ENCODE data around the gene SERPINA5. TPM values are rescaled to one million over a fixed set of nuclear protein-coding genes. Genes with fewer than 3 reads are reported as not detected.

The SERPINA5 gene
- total RNA-seq, 1 experiment from 2014 or later = 3.0 TPM

GRCh38 chr14:94611179-94611578 lies 30.0 kb downstream of the SERPINA5 start:
- Histone ChIP-seq H3K9me2 (ENCODE audit: insufficient read depth) (no peaks in the 10 kb centered on the region), H2AFZ (ENCODE audit: low read depth, low read length, poor library complexity, severe bottlenecking) (no peak overlapping the region), H3K4me1 (ENCODE audit: control insufficient read depth in 1 of 2, insufficient read depth in 2 of 2, low read length in 2 of 2) (peaks cover 8 to 38% of the 10 kb centered on the region in 2 experiments; a peak in 3 of 4 replicates), H4K20me1 (ENCODE audit: insufficient read depth) (no peaks in the 10 kb centered on the region), H3K27ac (ENCODE audit: low read depth, low read length) (no peak overlapping the region), H3K9ac (ENCODE audit: low read length) (no peak overlapping the region), H3K9me3 (ENCODE audit: control insufficient read depth in 1 of 2, insufficient read depth in 1 of 2, low read depth in 1 of 2, low read length in 2 of 2) (no peaks in the 10 kb centered on the region; a peak in 1 of 4 replicates), H3K4me3 (replicated peaks in 1 of 2; ENCODE audit: low read depth in 1 of 2, low read length in 2 of 2) (no peak overlapping the region), H3K4me2 (ENCODE audit: low read length) (peak overlapping the region; percentile 66), H3K36me3 (ENCODE audit: control insufficient read depth in 1 of 2, insufficient read depth in 2 of 2, low read length in 2 of 2) (no peaks in the 10 kb centered on the region), H3K27me3 (ENCODE audit: insufficient read depth, low read length) (no peaks in the 10 kb centered on the region), H3K79me2 (ENCODE audit: insufficient read depth, low read length) (no peaks in the 10 kb centered on the region)
- TF ChIP-seq POLR2A (IDR thresholded peaks at IDR 0.05; ENCODE audit: borderline replicate concordance, extremely low read depth, insufficient read depth, insufficient read length) (no peak), MAX (IDR thresholded peaks at IDR 0.05) (no peak), ATF3 (IDR thresholded peaks at IDR 0.05) (no peak), FOSL1 (IDR thresholded peaks at IDR 0.05; ENCODE audit: low read depth) (no peak)
- DNase-seq (ENCODE audit: low read depth, low spot score) (no peak), ATAC-seq (no peak)
- ChIA-PET RAD21 (ENCODE audit: low non-redundant PET in 1 of 2, low total read pairs in 2 of 2, uncharacterized antibody in 2 of 2, unreplicated experiment in 2 of 2) (no interaction called here), CTCF (interaction anchor here (0.9 to 1.3 kb wide), 2 partner anchors 12 to 28 kb away, joined by 3 to 7 read pairs; no protein-coding TSS in a partner anchor), POLR2A (interaction anchor here (2.1 to 2.4 kb wide), 2 partner anchors 9 to 12 kb away, joined by 10 to 32 read pairs; no protein-coding TSS in a partner anchor)
- no TSS peak for BruUV-seq (replicated peaks)
- intact Hi-C loops (cut with micrococcal nuclease) = loop anchor here (2.0 kb wide), 1 partner anchor 70 kb away; no protein-coding TSS in a partner anchor

GRCh38 chr14:94612174-94612573 lies 30.9 kb downstream of the SERPINA5 start, which contains the start of gene SERPINA3:
Gene SERPINA3 (plus strand): TSS chr14:94612391. CDS start chr14:94614442, 2,051 bp downstream.
- CTCF ChIA-PET = interaction anchor here (1.1 kb wide), 1 partner anchor 13 kb away, joined by 3 read pairs; no protein-coding TSS in a partner anchor
- ATAC-seq (no peak), DNase-seq (ENCODE audit: low read depth, low spot score) (no peak)
- RAD21 ChIA-PET (ENCODE audit: low non-redundant PET in 1 of 2, low total read pairs in 2 of 2, uncharacterized antibody in 2 of 2, unreplicated experiment in 2 of 2) = interaction anchor here in 1 of 2 experiments (0.6 kb wide), 1 partner anchor 914 kb away, joined by 3 read pairs; no protein-coding TSS in a partner anchor
- no peak within 1 kb of the TSS for H3K4me3 ChIP-seq (replicated peaks in 1 of 2; ENCODE audit: low read depth in 1 of 2, low read length in 2 of 2)
- peak within 1 kb of the TSS; percentile 33 for H3K4me2 ChIP-seq (ENCODE audit: low read length)
- BruUV-seq (replicated peaks) = no TSS peak
- POLR2A ChIA-PET = interaction anchor here (0.8 to 2.4 kb wide), 2 partner anchors 10 to 12 kb away, joined by 4 to 10 read pairs; no protein-coding TSS in a partner anchor
- intact Hi-C loops (cut with micrococcal nuclease) = no loop called here
- no peak within 1 kb of the TSS for H3K27ac ChIP-seq (ENCODE audit: low read depth, low read length)
- no peaks in the 10 kb centered on the region; a peak in 1 of 4 replicates for H3K9me3 ChIP-seq (ENCODE audit: control insufficient read depth in 1 of 2, insufficient read depth in 1 of 2, low read depth in 1 of 2, low read length in 2 of 2)
- no peaks in the 10 kb centered on the region for H3K27me3 ChIP-seq (ENCODE audit: insufficient read depth, low read length)
- H2AFZ ChIP-seq (ENCODE audit: low read depth, low read length, poor library complexity, severe bottlenecking) = no peak within 1 kb of the TSS
- H3K9me2 ChIP-seq (ENCODE audit: insufficient read depth) = no peaks in the 10 kb centered on the region
- no peaks in the 10 kb centered on the region for H4K20me1 ChIP-seq (ENCODE audit: insufficient read depth)
- H3K9ac ChIP-seq (ENCODE audit: low read length) = no peak within 1 kb of the TSS
- H3K4me1 ChIP-seq (ENCODE audit: control insufficient read depth in 1 of 2, insufficient read depth in 2 of 2, low read length in 2 of 2) = peaks cover 8 to 38% of the 10 kb centered on the region in 2 experiments; a peak in 3 of 4 replicates
- no peaks in the 10 kb centered on the region for H3K79me2 ChIP-seq (ENCODE audit: insufficient read depth, low read length)
- H3K36me3 ChIP-seq (ENCODE audit: control insufficient read depth in 1 of 2, insufficient read depth in 2 of 2, low read length in 2 of 2) = no peaks in the 10 kb centered on the region
- TF ChIP-seq CTCF (IDR thresholded peaks at IDR 0.05 in 2 of 3, conservative IDR thresholded peaks at IDR 0.05 in 1 of 3; ENCODE audit: borderline replicate concordance in 1 of 3, insufficient read depth in 1 of 3, low read depth in 2 of 3, low read length in 2 of 3) (no peak), ZBTB33 (IDR thresholded peaks at IDR 0.05; ENCODE audit: extremely low read depth, insufficient replicate concordance, low read length) (no peak), EZH2 (IDR thresholded peaks at IDR 0.05) (no peak), EGR1 (IDR thresholded peaks at IDR 0.05; ENCODE audit: low read depth) (no peak), POLR2A (IDR thresholded peaks at IDR 0.05; ENCODE audit: borderline replicate concordance, extremely low read depth, insufficient read depth, insufficient read length) (no peak), SRF (IDR thresholded peaks at IDR 0.05; ENCODE audit: low read depth) (no peak), ELF1 (IDR thresholded peaks at IDR 0.05; ENCODE audit: borderline replicate concordance, low read depth) (no peak), FOSL1 (IDR thresholded peaks at IDR 0.05; ENCODE audit: low read depth) (no peak), MAX (IDR thresholded peaks at IDR 0.05) (no peak)
